NCI-H226 (cell line): ENCODE results near the gene CPA5.
A peak's percentile ranks its signal among the peaks of the same experiment; 100 is the strongest.

ENCODE experiments used
- DNase-seq: peaks from one replicate; pipeline ENCODE4 v3.0.0-alpha.2; 2015

The CPA5 gene

GRCh38 chr7:130333832-130334231, 10.8 kb upstream of the CPA5 start:
- no peak for DNase-seq

GRCh38 chr7:130334274-130334673, 10.3 kb upstream of the CPA5 start:
- DNase-seq: no peak

GRCh38 chr7:130337410-130337971, 7.1 kb upstream of the CPA5 start:
- DNase-seq: no peak

- no peak for DNase-seq
Measured at GRCh38 chr7:130338233-130338632, 6.4 kb upstream of the CPA5 start.

DNA sequence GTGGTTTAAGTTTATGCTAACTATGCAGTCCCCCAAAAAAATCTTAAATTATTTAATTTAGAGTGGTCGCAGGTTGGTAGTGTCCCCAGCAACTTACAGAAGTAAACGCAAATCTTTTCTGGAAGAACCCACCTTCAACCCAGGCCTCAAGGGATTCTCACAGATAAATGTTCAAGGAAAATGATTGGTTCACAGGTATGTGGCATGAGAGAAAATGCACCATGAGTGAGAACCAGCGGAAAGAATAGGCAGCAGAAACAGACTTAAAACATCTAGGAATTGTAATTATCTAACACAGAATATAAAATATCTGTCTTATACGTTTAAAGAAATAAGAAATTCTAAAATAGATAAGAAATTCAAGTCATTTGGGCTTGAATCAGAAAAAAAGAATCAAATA, 2.7 kb upstream of the CPA5 start:
- no peak for DNase-seq

GRCh38 chr7:130342701-130343380, 1.8 kb upstream of the CPA5 start:
- DNase-seq: no peak

GRCh38 chr7:130345136-130345535, 520 bp downstream of the CPA5 start:
- no peak for DNase-seq

- DNase-seq: no peak
Measured at GRCh38 chr7:130345725-130346124, 1.1 kb downstream of the CPA5 start.

DNA sequence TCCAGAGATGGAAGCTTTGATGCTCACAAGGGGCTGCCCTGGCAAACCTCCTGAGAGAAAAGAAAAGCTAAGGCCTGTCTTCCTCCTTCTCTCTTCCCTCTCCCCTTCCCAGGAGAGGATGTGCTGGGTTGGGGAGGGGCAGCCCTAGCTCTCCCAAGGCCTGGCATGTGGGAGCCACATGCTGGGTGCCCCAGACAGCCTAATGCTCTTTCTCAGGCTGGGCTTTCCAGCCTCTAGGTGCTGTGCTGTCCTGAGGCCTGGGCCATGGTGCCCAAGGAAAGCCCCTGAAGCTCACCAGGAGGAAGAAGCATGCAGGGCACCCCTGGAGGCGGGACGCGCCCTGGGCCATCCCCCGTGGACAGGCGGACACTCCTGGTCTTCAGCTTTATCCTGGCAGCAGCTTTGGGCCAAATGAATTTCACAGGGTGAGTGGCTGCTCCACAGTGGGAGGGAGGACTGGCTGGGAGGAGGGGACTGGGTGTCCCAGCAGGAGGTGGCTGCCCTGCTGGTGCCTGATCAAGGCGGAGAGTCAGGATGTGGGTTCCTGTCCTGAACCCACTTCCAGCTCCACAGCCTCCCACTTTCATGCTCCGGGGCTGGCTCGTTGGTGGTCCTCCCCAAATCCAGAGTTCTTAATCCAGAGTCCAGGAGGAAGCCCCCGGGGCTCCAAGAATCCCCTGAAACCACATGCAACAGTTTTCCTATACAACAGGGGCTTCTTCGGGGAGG, 1.7 kb downstream of the CPA5 start:
- DNase-seq: no peak

DNA sequence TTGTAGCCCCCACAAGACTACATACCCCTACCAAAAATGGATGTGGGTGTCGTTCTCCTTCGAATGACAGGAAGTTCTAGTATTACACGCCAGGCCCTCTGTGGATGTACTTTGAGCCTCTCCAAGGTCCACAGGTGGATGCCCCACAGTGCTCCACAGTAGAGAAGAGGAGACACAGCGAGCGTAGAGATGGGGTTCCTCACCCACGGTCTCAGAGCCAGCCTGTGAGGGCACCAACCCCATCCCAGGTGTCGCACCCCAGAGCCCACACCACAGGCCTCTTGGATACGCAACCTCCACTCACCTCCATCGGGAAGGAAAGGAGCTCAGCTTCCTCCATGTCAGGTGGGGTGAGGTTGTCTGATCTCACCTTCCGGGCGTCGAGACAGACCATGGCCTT, 2.3 kb downstream of the CPA5 start:
- DNase-seq: no peak

- DNase-seq: no peak
Measured at GRCh38 chr7:130349911-130350782, 5.5 kb downstream of the CPA5 start.

DNA sequence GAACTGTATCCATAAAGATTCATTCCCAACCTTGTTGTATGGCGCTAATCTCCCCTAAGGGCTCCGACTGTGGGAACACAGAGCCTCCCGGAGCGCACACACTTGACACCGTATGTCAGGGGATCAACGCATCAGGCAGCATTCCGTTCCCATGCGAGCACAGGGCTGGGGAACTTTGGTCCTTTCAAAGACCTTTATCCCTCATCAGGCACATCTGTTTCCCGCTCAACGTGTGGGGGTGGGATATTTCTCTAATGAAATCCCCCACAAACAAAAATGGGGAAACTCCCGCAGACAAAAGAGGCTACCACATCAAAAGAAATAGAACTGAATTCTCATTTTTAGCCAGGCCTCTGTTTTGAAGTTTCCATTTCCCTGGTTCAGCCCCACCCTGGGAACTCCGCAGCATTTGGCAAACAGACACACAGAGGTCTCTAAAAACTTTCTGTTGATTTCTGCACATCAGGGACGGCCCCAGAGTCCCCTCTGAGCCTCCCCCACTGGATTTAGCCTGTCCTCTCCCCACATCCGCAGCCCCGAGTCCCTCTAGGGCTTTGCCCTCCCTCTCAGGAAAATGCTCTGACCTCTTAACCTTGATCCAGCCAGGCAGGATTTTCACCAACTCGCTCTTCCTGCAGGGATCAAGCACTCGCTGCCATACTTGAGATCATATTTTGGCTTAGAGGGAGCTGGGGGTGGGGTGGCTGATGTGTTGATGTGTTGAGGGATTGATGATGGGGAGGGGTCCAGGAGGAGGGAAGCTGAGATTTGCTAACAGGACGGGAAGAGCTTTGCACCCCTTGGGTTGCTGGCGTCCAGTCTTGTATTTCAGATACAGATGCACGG, 6.6 kb downstream of the CPA5 start:
- DNase-seq: no peak

DNA sequence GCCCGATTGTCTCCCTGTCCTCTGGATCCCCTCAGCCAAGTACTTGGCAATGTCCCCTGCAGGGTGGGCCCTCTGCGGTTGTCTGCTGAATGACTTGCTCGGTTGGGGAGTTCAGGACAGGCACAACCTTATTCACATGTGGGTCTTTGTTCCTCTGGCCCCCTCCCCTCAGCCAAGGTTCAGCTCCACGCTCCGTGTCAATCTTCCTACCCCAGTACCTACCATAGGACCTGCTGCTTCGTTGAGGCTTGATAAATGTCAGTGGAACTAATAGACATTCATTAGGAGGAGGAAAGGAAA, 7.1 kb downstream of the CPA5 start:
- no peak for DNase-seq

DNA sequence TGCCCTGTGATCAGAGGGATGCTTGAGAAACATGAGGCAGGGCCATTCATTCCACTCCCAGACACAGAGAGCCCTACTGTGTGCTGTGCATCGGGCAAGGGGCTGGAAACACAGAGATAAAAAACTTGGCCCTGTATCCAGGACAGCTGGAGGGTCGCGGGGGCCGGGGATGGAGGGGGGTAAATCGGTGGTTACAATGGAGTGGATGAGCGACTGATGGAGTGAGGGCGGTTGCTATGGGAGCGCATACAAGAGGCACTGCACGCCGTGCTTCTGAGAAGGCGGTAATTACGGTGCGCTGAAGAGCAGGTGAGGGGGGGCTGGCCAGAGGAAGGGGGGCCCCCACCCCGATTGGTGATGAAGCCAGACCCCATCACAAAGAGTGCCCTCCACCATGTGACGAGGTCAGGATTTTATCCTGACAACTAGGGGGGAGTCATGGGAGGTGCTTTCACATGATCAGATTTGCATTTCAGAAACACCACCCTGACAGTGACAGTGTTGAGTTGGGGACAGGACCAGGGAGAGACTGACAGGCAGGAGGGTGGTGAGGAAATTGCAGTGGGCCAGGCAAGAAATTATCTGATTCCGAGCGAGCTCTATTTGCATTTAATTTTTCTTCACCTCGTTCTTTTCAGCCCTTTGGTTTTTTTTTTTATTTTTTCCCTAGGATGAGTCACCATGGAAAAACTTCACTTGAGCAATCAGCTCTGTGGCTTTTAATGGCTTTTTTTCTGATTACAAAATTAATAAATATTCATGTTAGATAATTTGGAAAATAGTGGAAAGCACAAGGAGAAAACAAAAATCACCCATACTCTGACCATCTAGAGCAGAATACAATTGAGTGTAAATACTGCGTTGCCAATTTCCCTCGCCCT, 7.8 kb downstream of the CPA5 start:
- DNase-seq: no peak

DNA sequence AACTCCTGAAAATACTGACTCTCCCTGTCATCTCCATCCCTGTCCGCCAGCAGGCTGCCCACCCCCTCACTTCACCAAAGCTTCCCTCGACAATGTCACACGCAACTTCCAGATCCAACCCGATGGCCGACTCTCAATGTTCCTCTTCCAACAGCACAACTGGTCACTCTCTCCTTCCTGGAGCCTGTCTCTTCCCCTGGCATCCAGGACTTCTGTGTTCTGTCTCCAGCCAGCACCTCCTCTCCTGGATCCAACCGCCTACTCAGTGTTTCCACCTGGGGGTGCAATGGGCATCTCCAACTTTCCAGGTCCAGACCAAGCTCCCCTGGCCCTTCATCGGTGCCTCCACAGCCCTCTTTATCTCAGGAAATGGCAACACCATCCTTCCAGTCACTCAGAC, 8.6 kb downstream of the CPA5 start:
- no peak for DNase-seq

DNA sequence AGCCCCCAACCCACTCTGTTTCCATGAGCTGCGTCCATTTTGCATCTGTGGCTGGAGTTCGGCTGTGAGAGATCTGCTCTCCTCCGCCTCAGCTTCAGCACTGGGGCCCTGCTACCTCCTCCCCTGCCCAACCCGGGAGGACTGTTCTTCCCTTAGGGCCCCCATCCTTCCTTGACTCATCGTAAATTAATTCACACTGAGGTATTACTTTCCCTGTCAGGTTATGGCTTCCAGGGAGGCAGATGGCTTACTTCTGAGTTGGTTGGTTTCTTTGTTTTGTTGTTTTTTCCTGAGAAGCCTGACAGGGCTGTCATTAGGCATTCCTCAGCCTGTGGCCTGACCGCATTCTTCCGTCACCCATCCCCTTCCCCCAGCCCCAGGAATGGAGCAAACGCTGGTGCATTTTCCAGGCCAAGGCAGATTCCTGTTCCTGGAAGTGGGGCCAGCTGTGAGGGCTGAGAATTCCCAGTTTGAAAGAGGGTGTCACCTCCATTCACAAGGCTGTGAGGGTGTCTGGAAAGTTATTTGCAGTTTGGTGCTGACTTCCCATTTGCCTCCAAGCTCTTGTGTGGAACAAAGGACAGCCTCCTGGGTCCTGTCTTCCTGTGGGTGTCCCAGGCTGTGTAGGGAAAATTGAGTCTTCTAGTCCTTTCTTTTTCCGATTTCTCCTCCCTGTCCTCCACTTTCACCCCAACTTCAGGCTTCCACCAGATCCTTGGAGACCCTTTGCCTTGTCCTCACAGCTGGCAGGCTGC, 11.7 kb downstream of the CPA5 start:
- DNase-seq: peak; percentile 98

DNA sequence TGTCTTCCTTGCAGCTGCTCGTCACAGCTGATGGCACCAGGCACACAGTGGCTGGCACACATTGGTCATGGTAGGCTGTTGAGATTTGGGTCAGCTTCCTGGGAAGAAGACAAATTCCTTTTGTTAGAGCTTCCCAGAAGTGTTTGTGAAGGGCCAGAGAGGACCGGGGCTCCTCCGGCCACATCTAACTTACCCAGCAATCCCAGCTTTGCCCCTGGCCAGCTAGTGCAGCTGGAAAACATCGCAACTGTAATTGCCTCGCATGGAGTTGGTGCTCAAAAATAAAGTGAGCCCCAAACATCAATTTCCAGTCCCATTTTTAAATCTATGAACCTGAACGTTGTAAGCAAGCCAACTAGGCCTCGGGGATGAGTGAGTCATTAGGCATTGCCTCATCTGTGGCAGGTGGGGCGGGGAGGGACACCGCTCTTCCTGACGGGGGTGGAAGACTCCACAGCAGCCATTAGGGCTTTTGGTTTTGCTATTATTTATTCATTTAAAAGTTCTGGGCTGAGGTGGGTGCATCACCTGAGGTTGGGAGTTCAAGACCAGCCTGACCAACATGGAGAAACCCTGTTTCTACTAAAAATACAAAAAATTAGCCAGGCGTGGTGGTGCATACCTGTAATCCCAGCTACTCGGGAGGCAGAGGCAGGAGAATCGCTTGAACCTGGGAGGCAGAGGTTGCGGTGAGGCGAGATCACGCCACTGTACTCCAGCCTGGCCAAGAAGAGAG, 12.4 kb downstream of the CPA5 start:
- DNase-seq: peak; percentile 90

DNA sequence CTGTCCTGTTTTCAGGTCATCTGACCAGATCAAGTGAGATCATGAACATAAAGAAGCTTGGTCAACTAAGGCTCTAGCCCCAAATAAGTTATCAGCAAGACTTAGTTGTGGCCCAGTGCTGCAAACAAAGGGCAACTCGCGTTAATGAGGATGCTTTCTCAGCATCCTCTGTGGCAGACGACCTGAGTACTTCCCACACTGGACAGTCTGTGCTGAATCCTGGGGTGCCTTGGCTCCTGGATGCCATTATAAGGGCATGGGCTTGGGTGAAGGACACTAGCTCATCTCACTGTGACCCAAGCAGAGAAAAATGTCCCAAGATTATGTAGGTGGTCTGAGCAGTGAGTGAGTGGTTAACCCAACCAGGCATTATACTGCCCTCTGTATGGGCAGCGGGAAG, 13.9 kb downstream of the CPA5 start:
- no peak for DNase-seq

DNA sequence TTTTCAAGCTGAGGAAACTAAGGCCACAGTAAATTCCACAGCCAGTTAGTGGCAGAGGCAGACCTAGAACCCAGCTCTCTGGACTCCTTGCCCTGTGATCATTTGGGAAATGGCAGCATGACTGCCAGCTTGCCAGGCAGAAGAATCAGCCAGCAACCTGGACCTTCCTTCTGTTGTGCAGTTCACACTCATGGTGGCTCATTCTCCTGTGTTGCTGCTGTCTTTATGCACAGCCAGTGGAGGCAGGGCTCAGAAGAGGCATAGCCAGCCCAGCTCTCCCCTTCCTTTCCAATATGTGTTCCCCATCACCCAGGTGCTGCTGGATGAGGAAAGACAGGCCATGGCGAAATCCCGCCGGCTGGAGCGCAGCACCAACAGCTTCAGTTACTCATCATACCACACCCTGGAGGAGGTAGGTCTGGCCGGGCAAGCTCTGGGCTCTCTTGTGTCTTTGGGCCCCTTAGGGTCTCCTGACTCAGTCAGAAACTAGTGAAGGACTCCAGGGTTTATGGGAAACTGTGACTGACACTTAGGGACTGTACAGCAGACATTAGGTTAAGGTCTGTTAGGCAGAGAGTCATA, 14.8 kb downstream of the CPA5 start:
- no peak for DNase-seq

DNA sequence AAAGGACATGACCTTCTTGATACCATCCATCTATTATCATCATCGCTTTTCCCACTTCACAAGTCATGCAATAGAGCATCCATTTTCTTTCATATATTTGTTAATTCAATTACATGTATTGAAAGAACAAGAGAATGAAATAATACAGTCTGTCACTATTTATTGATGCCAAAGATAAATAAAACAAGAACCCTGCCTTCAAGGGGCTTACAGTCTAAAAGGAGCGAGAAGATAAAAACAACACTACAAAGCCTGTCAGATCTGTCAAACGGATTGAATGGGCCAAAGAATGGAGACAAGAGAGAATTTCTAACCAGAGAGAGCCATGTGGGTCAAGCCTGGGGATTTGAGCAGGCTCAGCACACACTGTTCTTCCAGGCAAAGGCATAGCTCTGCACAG, 15.9 kb downstream of the CPA5 start:
- no peak for DNase-seq
